ENCODE data around the gene IL1RAPL1. TPM values are rescaled to one million over a fixed set of nuclear protein-coding genes. Genes with fewer than 3 reads are reported as not detected.

IL1RAPL1 gene
- total and polyA plus RNA-seq, 8 donors = 0.60 to 1.4 (median 0.95) TPM; not detected in 2

DNA sequence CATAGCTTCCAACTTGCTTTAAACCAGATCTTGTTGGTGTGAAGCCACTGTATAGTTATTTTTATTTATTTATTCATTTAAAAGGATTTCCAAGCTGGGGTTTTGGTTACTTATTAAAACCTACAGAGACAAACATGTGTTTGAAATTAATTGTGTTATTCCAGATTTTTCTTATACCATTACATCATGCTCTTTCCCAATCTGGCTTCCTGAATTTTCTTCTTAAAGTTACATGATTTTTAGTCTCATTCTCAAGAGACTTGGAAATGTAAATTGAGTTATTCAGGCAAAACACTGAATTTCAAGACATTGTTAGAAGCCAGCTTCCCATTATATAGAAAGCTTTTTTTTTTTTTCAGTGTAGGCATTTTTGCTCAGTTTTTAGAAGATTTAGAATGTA is 381.9 kb downstream of the IL1RAPL1 start:
- intact Hi-C loops (cut with DNase I) = no loop called here
- Histone ChIP-seq H3K27me3 (no peaks in the 10 kb centered on the region), H3K4me3 (no peak overlapping the region), H3K9me3 (no peaks in the 10 kb centered on the region), H3K27ac (no peak overlapping the region), H3K36me3 (no peaks in the 10 kb centered on the region), H3K4me1 (no peaks in the 10 kb centered on the region)
- TF ChIP-seq, protein P1, sequence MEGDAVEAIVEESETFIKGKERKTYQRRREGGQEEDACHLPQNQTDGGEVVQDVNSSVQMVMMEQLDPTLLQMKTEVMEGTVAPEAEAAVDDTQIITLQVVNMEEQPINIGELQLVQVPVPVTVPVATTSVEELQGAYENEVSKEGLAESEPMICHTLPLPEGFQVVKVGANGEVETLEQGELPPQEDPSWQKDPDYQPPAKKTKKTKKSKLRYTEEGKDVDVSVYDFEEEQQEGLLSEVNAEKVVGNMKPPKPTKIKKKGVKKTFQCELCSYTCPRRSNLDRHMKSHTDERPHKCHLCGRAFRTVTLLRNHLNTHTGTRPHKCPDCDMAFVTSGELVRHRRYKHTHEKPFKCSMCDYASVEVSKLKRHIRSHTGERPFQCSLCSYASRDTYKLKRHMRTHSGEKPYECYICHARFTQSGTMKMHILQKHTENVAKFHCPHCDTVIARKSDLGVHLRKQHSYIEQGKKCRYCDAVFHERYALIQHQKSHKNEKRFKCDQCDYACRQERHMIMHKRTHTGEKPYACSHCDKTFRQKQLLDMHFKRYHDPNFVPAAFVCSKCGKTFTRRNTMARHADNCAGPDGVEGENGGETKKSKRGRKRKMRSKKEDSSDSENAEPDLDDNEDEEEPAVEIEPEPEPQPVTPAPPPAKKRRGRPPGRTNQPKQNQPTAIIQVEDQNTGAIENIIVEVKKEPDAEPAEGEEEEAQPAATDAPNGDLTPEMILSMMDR (IDR thresholded peaks at IDR 0.05) = no peak
- DNase-seq (no peak), ATAC-seq (no peak)

DNA sequence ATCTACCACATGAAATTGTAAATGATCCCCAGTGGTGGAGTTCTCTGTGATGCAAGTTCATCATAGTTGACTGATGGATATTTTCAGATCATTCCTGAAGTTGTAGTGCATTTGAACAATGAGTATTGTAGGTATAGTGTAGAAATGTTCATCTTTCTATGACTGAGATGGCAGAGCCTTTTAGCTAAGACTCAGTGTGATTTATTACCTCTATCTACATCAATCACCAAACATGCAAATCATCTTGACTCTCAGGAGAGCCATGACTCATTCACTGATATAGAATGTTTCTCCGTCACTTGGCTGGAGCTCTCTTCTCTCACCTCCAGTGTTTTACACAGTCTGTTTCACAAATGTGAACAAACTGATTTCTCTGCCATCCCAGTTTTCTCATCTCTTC is 392.6 kb downstream of the IL1RAPL1 start:
- intact Hi-C loops (cut with DNase I) = no loop called here

DNA sequence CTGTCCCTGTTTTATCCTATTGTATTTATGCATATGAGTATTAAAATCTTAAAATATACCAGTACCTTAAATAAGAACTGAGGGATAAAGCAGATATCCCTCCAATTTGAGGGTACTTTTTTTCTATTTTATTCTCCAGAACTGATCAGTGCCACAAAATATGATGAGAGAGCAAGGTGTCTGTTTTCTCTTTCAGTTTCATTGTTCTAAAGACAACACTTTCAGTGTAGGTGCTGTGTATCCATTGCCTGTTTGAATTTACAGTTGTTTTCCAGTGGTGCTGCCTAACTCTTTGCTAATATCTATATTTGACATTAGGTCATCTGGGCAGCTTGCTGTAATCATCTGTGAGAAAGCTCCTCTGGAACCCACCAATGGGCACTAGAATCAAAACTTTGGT is 394.7 kb downstream of the IL1RAPL1 start:
- Histone ChIP-seq H3K27ac (no peak overlapping the region), H3K4me1 (no peaks in the 10 kb centered on the region), H3K27me3 (no peaks in the 10 kb centered on the region), H3K4me3 (no peak overlapping the region), H3K9me3 (no peaks in the 10 kb centered on the region), H3K36me3 (no peaks in the 10 kb centered on the region)
- no peak for DNase-seq
- ATAC-seq = no peak
- intact Hi-C loops (cut with DNase I) = no loop called here
- TF ChIP-seq, protein P1 (IDR thresholded peaks at IDR 0.05) = no peak

More for the DNA sequence above, 392.6 kb downstream of the IL1RAPL1 start:
- no peak overlapping the region for H3K4me3 ChIP-seq
- H3K36me3 ChIP-seq = no peaks in the 10 kb centered on the region
- H3K27me3 ChIP-seq = no peaks in the 10 kb centered on the region
- ATAC-seq = no peak
- DNase-seq = no peak
- H3K4me1 ChIP-seq = no peaks in the 10 kb centered on the region
- no peaks in the 10 kb centered on the region for H3K9me3 ChIP-seq
- TF ChIP-seq, protein P1 (IDR thresholded peaks at IDR 0.05) = no peak
- no peak overlapping the region for H3K27ac ChIP-seq

- intact Hi-C loops (cut with DNase I) = no loop called here
- TF ChIP-seq, protein P1 (IDR thresholded peaks at IDR 0.05) = no peak
- H3K4me3 ChIP-seq = no peak overlapping the region
- H3K27me3 ChIP-seq = no peaks in the 10 kb centered on the region
- DNase-seq (no peak), ATAC-seq (no peak)
- H3K9me3 ChIP-seq = no peaks in the 10 kb centered on the region
- no peak overlapping the region for H3K27ac ChIP-seq
- H3K4me1 ChIP-seq = no peaks in the 10 kb centered on the region
- no peaks in the 10 kb centered on the region for H3K36me3 ChIP-seq
Observed at GRCh38 chrX:28988246-28988645, 401.0 kb downstream of the IL1RAPL1 start.

GRCh38 chrX:28997706-28998463 is 410.6 kb downstream of the IL1RAPL1 start:
- H3K36me3 ChIP-seq = no peaks in the 10 kb centered on the region
- intact Hi-C loops (cut with DNase I) = no loop called here
- DNase-seq (peak in 1 of 4 donors; percentile 9), ATAC-seq (no peak)
- no peaks in the 10 kb centered on the region for H3K27me3 ChIP-seq
- H3K4me1 ChIP-seq = no peaks in the 10 kb centered on the region
- TF ChIP-seq, protein P1 (IDR thresholded peaks at IDR 0.05) = no peak
- H3K9me3 ChIP-seq = no peaks in the 10 kb centered on the region
- H3K27ac ChIP-seq = no peak overlapping the region
- H3K4me3 ChIP-seq = no peak overlapping the region
